GM13976 (cell line): ENCODE data around the gene TIMM10.

Source experiments
- DNase-seq: peaks from one replicate; pipeline ENCODE4 v3.0.0; 2012; ENCODE audit warnings: low spot score
- CTCF ChIP-seq: IDR thresholded peaks from 2 replicates; pipeline ENCODE4 v1.5.1; 2012; ENCODE audit warnings: borderline replicate concordance, mild to moderate bottlenecking; ENCODE audit not compliant: insufficient read depth; ENCODE audit errors: extremely low read depth, missing control alignments, control extremely low read depth
- in situ Hi-C: fragments of 300-500 bp; cut with MboI; formaldehyde crosslinking; loops from one replicate; pipeline ENCODE4 v1.12.0; 2022; ENCODE audit warnings: low sequenced_read_pairs, mixed read lengths, inconsistent platforms; ENCODE audit not compliant: unreplicated experiment

Gene TIMM10

DNA sequence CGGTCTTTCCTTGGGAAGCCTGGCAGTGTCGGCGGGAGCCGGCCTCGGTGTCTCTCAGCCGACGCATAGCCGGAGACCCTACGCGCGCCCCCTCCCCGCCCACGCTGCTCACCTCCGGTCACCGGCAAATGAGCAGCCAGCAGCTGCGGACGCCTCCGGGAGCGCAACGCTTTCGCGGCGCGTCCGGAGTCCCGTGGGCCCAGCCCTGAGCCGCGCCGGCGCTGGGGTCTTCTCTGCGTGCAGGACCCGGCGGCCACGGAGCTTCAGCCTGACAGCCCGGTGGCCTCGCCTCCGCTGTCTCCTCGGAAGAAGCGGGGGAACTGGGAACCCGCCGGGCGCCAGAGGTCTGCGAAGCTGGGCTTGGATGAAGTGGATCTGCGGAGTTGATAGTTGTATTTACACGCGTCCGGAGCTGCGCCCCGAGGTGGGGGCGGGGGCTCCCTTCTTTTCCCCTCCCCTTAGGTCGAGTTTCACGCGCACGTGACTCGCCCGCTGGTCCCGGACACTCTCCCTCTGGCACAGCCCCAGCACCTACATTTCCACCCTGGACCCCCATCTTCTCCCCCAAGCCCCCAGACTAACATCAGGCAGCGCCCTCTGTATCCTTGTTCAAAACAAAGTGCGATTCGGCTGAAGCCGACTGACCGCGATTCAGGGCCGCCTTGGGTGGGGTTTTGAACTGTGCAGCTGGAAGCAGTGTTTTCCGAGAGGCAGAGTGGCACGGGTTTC, 15.1 kb downstream of the TIMM10 start, which contains the start of gene SLC43A1:
SLC43A1 (minus strand) TSS at position 371 of the 729 bp plus-strand sequence. CDS start 1,591 bp downstream, outside the sequence.
- TF ChIP-seq CTCF, result no peak
- DNase-seq, result peak; percentile 75

DNA sequence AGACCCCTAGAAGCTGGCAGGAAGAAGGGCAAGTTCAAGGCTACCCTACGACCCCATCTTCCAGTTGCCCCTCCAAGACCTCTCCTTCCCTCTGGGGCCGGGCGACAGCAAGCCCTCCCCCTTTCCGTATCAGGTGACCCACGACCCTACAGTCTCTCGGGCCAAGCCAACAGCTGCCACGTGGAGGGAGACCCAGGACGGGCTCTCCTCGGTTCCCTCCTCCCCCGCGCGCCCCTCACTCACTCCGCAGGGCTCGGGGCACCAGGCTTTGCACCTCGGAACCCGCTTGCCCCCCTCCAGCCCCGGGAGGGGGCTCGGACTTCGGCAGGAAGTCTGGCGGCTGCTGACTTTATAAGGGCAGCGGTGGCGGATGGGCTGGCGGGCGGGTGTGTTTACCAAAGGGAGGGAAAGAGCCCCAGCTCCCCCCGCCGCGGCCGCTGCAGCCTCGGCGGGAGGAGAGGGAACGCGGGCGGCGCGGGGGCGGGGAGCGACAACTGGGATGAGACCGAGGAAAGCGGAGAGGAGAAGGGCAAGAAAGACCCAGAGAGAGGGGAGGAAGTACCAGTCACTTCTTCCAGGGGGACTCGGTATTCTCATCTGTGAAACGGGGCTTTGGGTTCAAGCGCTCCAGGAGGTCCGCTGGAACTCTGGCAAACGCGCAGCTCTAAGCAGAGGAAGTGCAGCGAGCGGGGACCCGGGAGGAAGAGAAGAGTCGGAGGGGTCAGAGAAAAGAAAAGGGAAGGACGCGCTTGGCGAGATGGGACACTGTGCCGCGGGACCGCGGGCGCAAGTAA, 15.8 kb downstream of the TIMM10 start:
- in situ Hi-C loops, result no loop called here
- TF ChIP-seq CTCF, result no peak
- peak; percentile 83 for DNase-seq

More for the DNA sequence above, 15.1 kb downstream of the TIMM10 start, which contains the start of gene SLC43A1:
- in situ Hi-C loops, result no loop called here

DNA sequence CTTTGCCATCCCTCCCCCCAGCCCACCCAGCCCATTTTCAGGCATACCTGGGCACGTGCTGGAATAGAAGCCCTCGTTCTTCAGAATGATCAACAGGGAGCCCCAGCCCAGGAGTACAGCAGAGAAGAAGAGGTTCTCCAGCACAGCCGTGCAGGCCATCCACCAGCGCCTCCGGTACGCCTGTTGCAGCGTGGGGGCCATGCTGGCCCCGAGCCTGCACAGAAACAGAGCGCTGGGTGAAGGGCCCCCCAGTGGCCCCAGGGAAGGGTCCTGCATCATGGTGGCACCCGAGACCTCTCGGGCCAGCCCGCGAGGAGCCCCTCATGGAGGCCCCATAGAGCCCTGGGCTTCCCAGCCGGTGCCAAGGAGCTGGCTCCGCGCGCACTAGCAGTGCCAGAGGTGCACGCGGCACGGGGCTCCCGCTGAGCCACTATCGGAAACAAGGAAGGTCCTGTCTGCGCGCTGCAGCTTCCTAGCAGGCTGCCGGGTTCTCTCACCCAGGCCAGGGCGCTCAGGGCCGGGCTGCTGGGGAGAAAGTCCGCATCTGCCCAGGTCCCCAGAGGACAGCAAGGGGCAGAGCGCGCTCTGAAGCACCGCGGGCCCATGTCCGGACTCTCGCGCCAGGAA, 16.5 kb downstream of the TIMM10 start:
- no peak for TF ChIP-seq CTCF
- in situ Hi-C loops, result no loop called here
- DNase-seq, result peak; percentile 71

- no peak for TF ChIP-seq CTCF
- in situ Hi-C loops, result no loop called here
- no peak for DNase-seq
These were observed 17.1 kb downstream of the TIMM10 start for GRCh38 chr11:57513452-57513795.

GRCh38 chr11:57512646-57513451, 17.7 kb downstream of the TIMM10 start:
- no peak for TF ChIP-seq CTCF
- no peak for DNase-seq
- in situ Hi-C loops, result no loop called here
